ENCODE results near the gene TARS3. TPM values are rescaled to one million over a fixed set of nuclear protein-coding genes. Genes with fewer than 3 reads are reported as not detected.

The TARS3 gene
- total RNA-seq, 8 experiments from 2014 or later, result 12.0 to 31.4 (median 19.4) TPM

DNA sequence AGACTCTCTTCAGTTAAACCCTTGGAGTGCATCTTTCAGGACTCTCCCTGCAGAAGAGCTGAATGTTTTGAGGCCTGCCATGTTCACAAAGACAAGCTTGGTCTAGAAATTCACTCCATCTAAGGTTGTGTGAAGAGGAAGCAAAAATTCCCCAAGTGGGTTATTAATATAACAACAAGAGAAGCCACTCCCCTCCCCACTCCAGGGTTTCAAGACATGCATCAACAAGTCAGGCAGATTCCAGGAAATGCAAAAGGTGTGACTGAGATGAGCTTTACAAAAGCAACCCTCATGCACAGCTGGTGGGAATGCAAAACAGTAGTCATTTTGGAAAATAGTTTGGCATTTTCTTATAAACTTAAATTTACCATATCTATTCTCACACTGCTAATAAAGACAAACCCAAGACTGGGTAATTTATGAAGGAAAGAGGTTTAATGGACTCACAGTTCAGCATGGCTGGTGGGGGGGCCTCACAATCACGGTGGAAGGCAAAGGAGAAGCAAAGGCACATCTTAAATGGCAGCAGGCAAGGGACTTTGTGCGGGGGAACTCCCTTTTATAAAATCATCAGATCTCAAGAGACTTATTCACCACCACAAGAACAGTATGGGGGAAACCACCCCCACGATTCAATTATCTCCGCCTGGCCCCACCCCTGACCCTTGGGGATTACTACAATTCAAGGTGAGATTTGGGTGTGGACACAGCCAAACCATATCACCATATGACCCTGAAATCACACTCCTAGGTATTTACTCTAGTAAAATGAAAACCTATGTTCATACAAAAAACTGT is 31.3 kb downstream of the TARS3 start:
- H3K4me3 ChIP-seq, result no peak overlapping the region
- H3K4me1 ChIP-seq (replicated peaks in 1 of 2), result no peaks in the 10 kb centered on the region
- in situ Hi-C loops (cut with MboI; ENCODE audit: low pct_unique_long_range_greater_than_20kb in 2 of 9, low sequenced_read_pairs in 9 of 9, unreplicated experiment in 9 of 9), result no loop called here
- peak in 2 of 8 experiments; percentile 77 to 82 for ATAC-seq (replicated peaks in 6 of 8)
- 33 to 100% (median 80%) methylated on average over 1 to 4 of the region's 4 CpGs; no CpG with 5 or more reads in 4 of the 10 experiments for WGBS, 10 experiments
- no peak overlapping the region for H3K27ac ChIP-seq

DNA sequence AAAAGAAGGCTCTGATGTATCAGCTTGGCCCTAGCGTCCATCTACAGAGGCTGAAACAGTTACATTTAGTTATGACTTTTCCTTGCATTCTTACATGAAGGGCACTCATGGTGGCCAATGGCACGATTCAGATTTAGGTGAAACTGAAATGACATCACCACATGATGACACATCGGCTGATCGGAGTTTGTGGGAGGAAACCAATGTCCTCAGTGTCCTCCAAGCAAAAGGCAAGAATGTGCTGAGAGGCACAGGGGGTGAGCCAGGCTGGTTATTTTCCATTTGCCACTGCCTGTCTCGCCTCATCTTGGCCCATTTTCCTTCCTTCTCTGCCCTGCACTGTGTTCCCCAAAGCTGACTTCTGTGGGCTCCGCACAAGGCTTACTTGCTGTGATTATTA is 34.4 kb downstream of the TARS3 start:
- in situ Hi-C loops (cut with MboI; ENCODE audit: low pct_unique_long_range_greater_than_20kb in 2 of 9, low sequenced_read_pairs in 9 of 9, unreplicated experiment in 9 of 9), result no loop called here

DNA sequence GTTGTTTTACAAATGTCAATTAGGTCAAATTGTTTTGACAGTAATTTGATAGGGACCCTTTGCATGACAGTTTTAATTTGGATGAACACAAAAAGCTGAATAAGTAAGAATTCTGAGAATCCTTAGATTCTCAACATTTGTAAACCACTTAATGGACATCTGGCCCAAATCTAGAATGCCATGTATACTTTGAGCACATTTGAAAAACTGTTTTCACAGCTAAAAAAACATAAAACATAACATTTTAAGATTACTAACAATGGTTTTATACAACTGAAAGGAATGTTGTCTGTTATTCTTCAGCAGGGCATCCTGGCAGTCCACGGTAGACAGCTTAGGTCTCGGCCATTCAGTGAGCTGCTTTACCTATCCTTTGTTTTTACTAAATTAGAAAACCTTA is 37.6 kb downstream of the TARS3 start:
- Histone ChIP-seq H3K27ac (no peak overlapping the region), H3K4me1 (replicated peaks in 1 of 2) (no peaks in the 10 kb centered on the region), H3K4me3 (no peak overlapping the region)
- WGBS, 10 experiments, result 67 to 100% (median 85%) methylated on average over 1 to 2 of the region's 2 CpGs; no CpG with 5 or more reads in 4 of the 10 experiments
- ATAC-seq (replicated peaks in 6 of 8), result no peak
- in situ Hi-C loops (cut with MboI; ENCODE audit: low pct_unique_long_range_greater_than_20kb in 2 of 9, low sequenced_read_pairs in 9 of 9, unreplicated experiment in 9 of 9), result no loop called here

More for the DNA sequence above, 34.4 kb downstream of the TARS3 start:
- Histone ChIP-seq H3K4me3 (no peak overlapping the region), H3K4me1 (replicated peaks in 1 of 2) (no peaks in the 10 kb centered on the region), H3K27ac (no peak overlapping the region)
- ATAC-seq (replicated peaks in 6 of 8), result peak in 3 of 8 experiments; percentile 75 to 99 (median 87)
- WGBS, 10 experiments, result 67 to 100% (median 92%) methylated on average over 1 to 6 of the region's 6 CpGs; no CpG with 5 or more reads in 2 of the 10 experiments

DNA sequence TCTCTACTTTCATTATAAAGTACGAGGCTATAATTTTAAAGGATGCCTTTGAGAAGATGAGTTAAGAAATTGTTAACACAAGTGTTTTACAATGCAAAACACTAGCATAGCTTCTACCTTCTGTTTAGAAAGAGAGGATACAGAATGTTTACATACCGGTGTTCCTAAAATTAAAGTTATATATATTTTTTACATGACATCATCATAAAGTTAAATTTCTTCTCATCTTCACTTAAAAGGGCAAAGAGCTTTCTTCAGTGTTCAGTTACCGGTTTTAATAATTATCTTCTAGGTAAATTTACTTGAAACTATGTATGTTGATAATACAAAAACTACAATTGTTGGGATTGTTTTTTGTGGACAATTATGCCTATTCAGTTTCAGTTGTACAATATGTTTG is 39.4 kb downstream of the TARS3 start:
- Histone ChIP-seq H3K4me1 (replicated peaks in 1 of 2) (no peaks in the 10 kb centered on the region), H3K27ac (no peak overlapping the region), H3K4me3 (no peak overlapping the region)
- no peak for ATAC-seq (replicated peaks in 6 of 8)
- in situ Hi-C loops (cut with MboI; ENCODE audit: low pct_unique_long_range_greater_than_20kb in 2 of 9, low sequenced_read_pairs in 9 of 9, unreplicated experiment in 9 of 9), result no loop called here
- 84 to 100% (median 93%) methylated on average over 1 to 3 of the region's 3 CpGs; no CpG with 5 or more reads in 1 of the 10 experiments for WGBS, 10 experiments

DNA sequence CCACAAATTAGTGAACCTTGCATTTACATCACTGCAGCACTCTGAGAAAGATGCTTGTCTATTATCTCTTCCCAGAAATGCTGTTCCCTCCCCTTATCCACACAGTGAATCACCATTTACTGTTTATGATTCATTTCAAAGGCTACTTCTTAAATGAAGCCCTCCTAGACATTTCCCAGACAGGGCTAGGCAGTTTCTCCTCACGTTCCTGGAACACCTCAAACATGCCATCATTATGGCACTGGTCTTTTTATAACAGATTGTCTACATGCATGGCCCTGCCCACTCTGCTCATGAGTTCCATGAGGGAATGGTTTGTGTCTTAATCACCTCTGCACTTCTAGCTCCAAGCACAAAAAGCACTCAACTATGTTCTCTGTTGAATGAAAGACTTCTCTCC is 39.9 kb downstream of the TARS3 start:
- no peak overlapping the region for H3K27ac ChIP-seq

DNA sequence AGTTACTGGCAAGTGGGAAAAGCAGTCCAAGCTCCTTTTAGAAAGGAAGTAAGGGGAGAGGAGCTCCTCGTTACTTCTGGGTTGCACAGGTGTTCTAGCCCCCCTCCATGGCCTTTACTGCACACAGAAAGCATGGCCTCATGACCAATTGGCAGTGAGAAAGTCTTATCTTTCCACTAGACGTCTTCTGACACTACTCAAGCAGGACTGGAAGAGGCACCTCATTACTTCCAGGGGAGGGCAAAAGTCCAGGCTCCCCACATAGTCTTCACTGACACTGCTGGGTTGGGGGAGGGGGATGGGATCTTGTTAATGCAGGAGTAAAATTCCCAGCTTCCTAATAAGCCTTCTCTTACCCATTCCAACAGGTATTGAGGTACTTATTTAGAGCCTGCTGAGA is 44.5 kb downstream of the TARS3 start:
- 70 to 100% (median 81%) methylated on average over 1 to 2 of the region's 2 CpGs; no CpG with 5 or more reads in 2 of the 10 experiments for WGBS, 10 experiments
- H3K4me1 ChIP-seq (replicated peaks in 1 of 2), result peaks cover 0 to 5% of the 10 kb centered on the region in 2 donors
- no peak overlapping the region for H3K27ac ChIP-seq
- no peak overlapping the region for H3K4me3 ChIP-seq
- ATAC-seq (replicated peaks in 6 of 8), result no peak
- in situ Hi-C loops (cut with MboI; ENCODE audit: low pct_unique_long_range_greater_than_20kb in 2 of 9, low sequenced_read_pairs in 9 of 9, unreplicated experiment in 9 of 9), result no loop called here

More for the DNA sequence above, 39.9 kb downstream of the TARS3 start:
- in situ Hi-C loops (cut with MboI; ENCODE audit: low pct_unique_long_range_greater_than_20kb in 2 of 9, low sequenced_read_pairs in 9 of 9, unreplicated experiment in 9 of 9), result no loop called here
- WGBS, 10 experiments, result 0 to 100% (median 88%) methylated on average over 1 of the region's 1 CpG; no CpG with 5 or more reads in 7 of the 10 experiments
- ATAC-seq (replicated peaks in 6 of 8), result peak in 3 of 8 experiments; percentile 93 to 97 (median 97)
- Histone ChIP-seq H3K4me1 (replicated peaks in 1 of 2) (no peaks in the 10 kb centered on the region), H3K4me3 (no peak overlapping the region)

DNA sequence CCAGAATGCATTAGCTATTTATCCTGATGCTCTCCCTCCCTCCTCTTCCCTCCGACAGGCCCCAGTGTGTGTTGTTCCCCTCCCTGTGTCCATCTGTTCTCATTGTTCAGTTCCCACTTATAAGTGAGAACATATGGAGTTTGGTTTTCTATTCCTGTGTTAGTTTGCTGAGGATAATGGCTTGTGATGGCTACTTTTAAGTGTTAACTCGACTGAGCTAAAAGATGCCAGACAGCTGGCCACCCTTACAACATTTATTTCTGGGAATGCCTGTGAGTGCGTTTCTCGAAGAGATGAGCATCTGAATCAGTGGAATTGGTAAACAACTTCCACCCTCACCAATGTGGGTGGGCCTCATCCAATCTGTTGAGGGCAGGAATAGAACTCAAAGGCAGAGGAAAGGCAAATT is 47.3 kb downstream of the TARS3 start:
- peak in 7 of 8 experiments; percentile 9 to 71 (median 38) for ATAC-seq (replicated peaks in 6 of 8)
- no peak overlapping the region for H3K27ac ChIP-seq
- in situ Hi-C loops (cut with MboI; ENCODE audit: low pct_unique_long_range_greater_than_20kb in 2 of 9, low sequenced_read_pairs in 9 of 9, unreplicated experiment in 9 of 9), result no loop called here
- H3K4me3 ChIP-seq, result no peak overlapping the region
- WGBS, 10 experiments, result 0 to 34% (median 21%) methylated on average over 1 to 4 of the region's 4 CpGs; no CpG with 5 or more reads in 5 of the 10 experiments
- H3K4me1 ChIP-seq (replicated peaks in 1 of 2), result peaks cover 0 to 5% of the 10 kb centered on the region in 2 donors

DNA sequence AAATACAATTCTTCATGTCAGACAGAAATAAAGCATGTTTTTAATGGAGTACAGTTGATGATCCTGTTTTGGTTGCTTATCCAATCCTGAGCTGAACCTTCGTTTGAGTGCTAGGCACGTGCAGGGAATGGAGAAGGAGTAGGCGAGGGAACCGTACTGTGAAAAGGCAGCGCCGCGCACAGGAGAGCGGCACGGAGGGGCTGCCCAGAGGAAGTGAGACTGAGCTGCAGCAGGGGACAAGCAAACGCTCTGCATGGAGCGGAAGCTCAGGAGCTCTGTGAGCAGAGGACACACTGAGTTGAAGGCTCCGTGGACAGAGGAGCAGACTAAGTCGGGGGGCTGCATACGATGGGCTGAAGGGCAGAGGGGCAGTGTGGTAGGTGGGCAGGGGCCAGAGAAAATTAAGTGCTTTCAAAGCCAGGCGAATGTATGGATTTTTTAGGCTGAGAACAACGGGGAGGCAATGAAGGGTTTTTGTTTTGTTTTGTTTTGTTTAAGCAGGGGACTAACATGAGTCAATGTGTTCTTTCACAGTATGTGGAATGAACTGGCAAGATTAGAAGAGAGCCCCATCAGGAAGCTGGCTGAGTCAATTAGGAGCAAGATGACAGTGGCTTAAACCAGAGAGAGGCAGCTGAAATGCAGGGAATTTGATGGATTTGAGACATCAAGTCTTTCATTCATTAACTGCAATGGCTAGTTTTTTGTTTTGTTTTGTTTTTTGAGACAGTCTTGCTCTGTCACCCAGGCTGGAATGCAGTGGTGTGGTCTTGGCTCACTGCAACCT is 48.3 kb downstream of the TARS3 start:
- Histone ChIP-seq H3K4me3 (no peak overlapping the region), H3K27ac (peak overlapping the region in 1 of 2 donors; percentile 54), H3K4me1 (replicated peaks in 1 of 2) (peaks cover 0 to 5% of the 10 kb centered on the region in 2 donors)
- peak in 6 of 8 experiments; percentile 58 to 93 (median 79) for ATAC-seq (replicated peaks in 6 of 8)
- WGBS, 10 experiments, result 20 to 95% (median 71%) methylated on average over 1 to 16 of the region's 16 CpGs; no CpG with 5 or more reads in 1 of the 10 experiments
- in situ Hi-C loops (cut with MboI; ENCODE audit: low pct_unique_long_range_greater_than_20kb in 2 of 9, low sequenced_read_pairs in 9 of 9, unreplicated experiment in 9 of 9), result no loop called here

DNA sequence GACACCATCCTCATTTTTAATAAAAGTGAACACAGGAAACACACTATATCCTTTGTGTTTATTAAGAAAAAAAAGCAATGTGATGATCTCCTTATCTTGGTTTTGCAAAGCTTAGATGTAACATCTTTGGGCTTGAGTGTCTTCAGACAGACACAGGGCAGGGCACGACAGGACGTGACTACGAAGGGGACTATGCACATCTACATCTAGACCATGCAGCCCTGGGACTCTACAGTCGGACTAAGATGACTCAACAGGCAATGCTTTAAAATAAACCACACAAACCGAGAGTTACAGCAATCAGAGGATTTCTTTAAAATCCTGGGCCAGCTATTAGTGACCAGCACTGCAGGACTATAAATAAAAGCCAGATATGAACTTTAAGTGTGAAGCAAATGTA is 49.3 kb downstream of the TARS3 start:
- Histone ChIP-seq H3K4me1 (replicated peaks in 1 of 2) (peaks cover 0 to 5% of the 10 kb centered on the region in 2 donors), H3K4me3 (no peak overlapping the region), H3K27ac (no peak overlapping the region)
- in situ Hi-C loops (cut with MboI; ENCODE audit: low pct_unique_long_range_greater_than_20kb in 2 of 9, low sequenced_read_pairs in 9 of 9, unreplicated experiment in 9 of 9), result no loop called here
- WGBS, 10 experiments, result 0 to 100% (median 89%) methylated on average over 1 to 5 of the region's 5 CpGs
- ATAC-seq (replicated peaks in 6 of 8), result peak in 2 of 8 experiments; percentile 72 to 86

DNA sequence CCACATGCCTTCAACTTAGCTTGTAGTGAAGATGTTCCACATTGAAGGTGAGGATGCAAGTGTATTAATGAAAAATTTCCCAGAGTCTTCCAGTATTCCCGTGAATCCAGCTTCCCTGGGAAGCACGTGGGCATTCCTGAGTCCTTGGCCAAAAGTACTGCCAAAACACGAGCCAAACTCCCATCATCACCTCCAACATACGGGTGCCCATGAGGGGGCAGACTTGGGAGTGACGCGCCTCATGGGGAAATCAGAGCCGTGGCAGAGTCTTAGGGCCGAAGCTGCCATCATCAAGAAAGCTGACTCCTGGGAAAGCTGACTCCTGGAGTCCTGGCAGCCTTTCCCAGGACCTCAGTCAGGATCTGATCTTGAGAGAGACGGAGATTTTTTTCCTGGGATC is 52.0 kb downstream of the TARS3 start:
- Histone ChIP-seq H3K27ac (no peak overlapping the region), H3K4me1 (replicated peaks in 1 of 2) (peaks cover 0 to 5% of the 10 kb centered on the region in 2 donors), H3K4me3 (no peak overlapping the region)
- whole genome bisulfite sequencing, 10 experiments, result 75 to 100% (median 92%) methylated on average over 1 to 7 of the region's 9 CpGs; no CpG with 5 or more reads in 4 of the 10 experiments
- in situ Hi-C loops (cut with MboI; ENCODE audit: low pct_unique_long_range_greater_than_20kb in 2 of 9, low sequenced_read_pairs in 9 of 9, unreplicated experiment in 9 of 9), result no loop called here
- ATAC-seq (replicated peaks in 6 of 8), result no peak

DNA sequence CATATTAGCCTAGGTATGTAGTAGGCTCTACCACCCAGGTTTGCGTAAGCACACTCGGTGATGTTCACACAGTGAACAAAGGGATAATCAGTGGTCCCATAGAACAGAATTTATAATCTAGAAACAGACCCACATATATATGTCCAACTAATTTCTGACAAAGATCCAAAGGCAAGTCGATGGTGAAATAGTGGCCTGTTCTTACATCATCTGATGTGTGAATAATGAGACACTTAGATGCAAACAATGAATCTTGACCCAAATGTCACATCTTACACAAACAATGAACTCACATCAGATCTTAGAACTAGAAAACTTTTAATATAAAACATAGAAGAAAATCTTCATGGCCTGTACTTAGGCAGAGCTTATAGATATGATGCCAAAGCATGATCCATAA is 54.5 kb downstream of the TARS3 start:
- no peak for ATAC-seq (replicated peaks in 6 of 8)
- WGBS, 10 experiments, result 60 to 100% (median 88%) methylated on average over 1 to 3 of the region's 3 CpGs; no CpG with 5 or more reads in 1 of the 10 experiments
- Histone ChIP-seq H3K27ac (no peak overlapping the region), H3K4me1 (replicated peaks in 1 of 2) (no peaks in the 10 kb centered on the region), H3K4me3 (no peak overlapping the region)
- in situ Hi-C loops (cut with MboI; ENCODE audit: low pct_unique_long_range_greater_than_20kb in 2 of 9, low sequenced_read_pairs in 9 of 9, unreplicated experiment in 9 of 9), result no loop called here

DNA sequence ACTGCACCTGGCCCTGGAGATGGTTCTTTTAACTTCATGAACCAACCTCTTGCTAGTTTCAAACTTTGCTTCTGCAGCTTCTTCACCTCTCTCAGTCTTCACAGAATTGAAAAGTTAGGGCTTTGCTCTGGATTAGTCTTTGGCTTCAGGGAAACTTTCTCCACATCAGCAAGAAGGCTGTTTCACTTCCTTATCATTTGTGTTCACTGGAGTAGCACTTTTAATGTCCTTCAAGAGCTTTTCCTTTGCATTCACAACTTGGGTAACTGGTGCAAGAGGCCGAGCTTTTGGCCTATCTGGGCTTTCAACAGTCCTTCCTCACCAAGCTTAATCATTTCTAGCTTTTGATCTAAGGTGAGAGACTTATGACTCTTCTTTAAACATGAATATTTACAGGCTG is 56.4 kb downstream of the TARS3 start:
- WGBS, 10 experiments, result 83 to 100% (median 100%) methylated on average over 1 of the region's 1 CpG; no CpG with 5 or more reads in 2 of the 10 experiments
- in situ Hi-C loops (cut with MboI; ENCODE audit: low pct_unique_long_range_greater_than_20kb in 2 of 9, low sequenced_read_pairs in 9 of 9, unreplicated experiment in 9 of 9), result no loop called here
- H3K4me3 ChIP-seq, result no peak overlapping the region
- ATAC-seq (replicated peaks in 6 of 8), result no peak
- H3K27ac ChIP-seq, result no peak overlapping the region
- no peaks in the 10 kb centered on the region for H3K4me1 ChIP-seq (replicated peaks in 1 of 2)

Measured in motor neuron (in vitro differentiated cells).